ENCODE measurements around the gene GLIS1. TPM values are rescaled to one million over a fixed set of nuclear protein-coding genes. Genes with fewer than 3 reads are reported as not detected.

The GLIS1 gene
- total and polyA plus RNA-seq, 10 of the 15 experiments (the other 5 are each of a cell fraction or from before 2014, with no cell fraction given) = not detected

DNA sequence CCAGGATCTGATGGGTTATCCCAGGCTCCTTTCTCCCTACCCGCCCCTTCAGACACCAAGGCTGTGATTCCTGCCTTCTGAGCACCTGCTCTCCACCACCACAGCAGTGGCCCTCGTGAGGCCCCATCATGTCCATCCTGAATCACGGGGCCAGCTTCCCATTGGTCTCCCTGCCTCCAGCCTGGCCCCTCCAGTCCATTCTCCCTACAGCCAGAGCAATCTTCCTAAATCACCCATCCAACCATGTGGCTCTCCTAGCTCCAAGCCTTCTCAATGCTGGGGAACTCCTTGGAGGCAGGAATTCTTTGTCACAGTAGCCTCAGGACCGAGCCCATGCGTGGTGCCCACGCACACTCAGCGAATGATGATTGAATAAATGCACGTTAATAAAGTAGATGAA lies 8.9 kb upstream of the GLIS1 start:
- Histone ChIP-seq H3K27ac (ENCODE audit: control insufficient read depth, insufficient read depth) (no peak overlapping the region), H3K9me3 (replicated peaks; ENCODE audit: control insufficient read depth, insufficient read depth, low read length) (no peaks in the 10 kb centered on the region; the same call in 2 of the 3 replicates), H3K4me1 (ENCODE audit: control insufficient read depth, insufficient read depth, low read length) (no peaks in the 10 kb centered on the region), H3K79me2 (ENCODE audit: control insufficient read depth, insufficient read depth, low read length) (no peaks in the 10 kb centered on the region), H4K20me1 (ENCODE audit: control insufficient read depth, insufficient read depth) (no peaks in the 10 kb centered on the region), H3K27me3 (replicated peaks in 1 of 2; ENCODE audit: control insufficient read depth in 2 of 2, insufficient read depth in 2 of 2, low read length in 1 of 2) (no peaks in the 10 kb centered on the region), H3K4me2 (ENCODE audit: control insufficient read depth, insufficient read depth) (no peak overlapping the region), H3K4me3 (no peak overlapping the region), H2AFZ (ENCODE audit: control insufficient read depth, low read depth, low read length) (no peak overlapping the region), H3K36me3 (ENCODE audit: control insufficient read depth in 2 of 2, insufficient read depth in 2 of 2, low read length in 1 of 2) (no peaks in the 10 kb centered on the region), H3K9ac (ENCODE audit: control insufficient read depth, insufficient read depth, low read length) (no peak overlapping the region)
- in situ Hi-C loops (cut with MboI) (no loop called here), intact Hi-C loops (cut with micrococcal nuclease; ENCODE audit: unreplicated experiment) (no loop called here)
- ATAC-seq (no peak), FAIRE-seq (no peak), DNase-seq (ENCODE audit: low read depth, low spot score) (no peak)
- ChIA-PET RAD21 (ENCODE audit: unreplicated experiment) (no interaction called here), SMC1A (ENCODE audit: uncharacterized antibody, unreplicated experiment) (no interaction called here), CTCF (no interaction called here), POLR2A (no interaction called here)
- WGBS (ENCODE audit: insufficient coverage, insufficient replicate concordance, low lambda C conversion rate, missing lambda C conversion rate) = 39% methylated on average over 8 of the region's 8 CpGs
- no TSS peak for BruUV-seq (replicated peaks)
- TF ChIP-seq TCF7 (IDR thresholded peaks at IDR 0.05; ENCODE audit: borderline replicate concordance) (no peak), SMAD1 (IDR thresholded peaks at IDR 0.05; ENCODE audit: low read depth, partially characterized antibody) (no peak), MTA2 (IDR thresholded peaks at IDR 0.05; ENCODE audit: low read depth) (no peak), ZNF384 (IDR thresholded peaks at IDR 0.05; ENCODE audit: borderline replicate concordance, low read depth, low read length) (no peak), NBN (IDR thresholded peaks at IDR 0.05) (no peak)
- TF ChIP-seq, protein P1, sequence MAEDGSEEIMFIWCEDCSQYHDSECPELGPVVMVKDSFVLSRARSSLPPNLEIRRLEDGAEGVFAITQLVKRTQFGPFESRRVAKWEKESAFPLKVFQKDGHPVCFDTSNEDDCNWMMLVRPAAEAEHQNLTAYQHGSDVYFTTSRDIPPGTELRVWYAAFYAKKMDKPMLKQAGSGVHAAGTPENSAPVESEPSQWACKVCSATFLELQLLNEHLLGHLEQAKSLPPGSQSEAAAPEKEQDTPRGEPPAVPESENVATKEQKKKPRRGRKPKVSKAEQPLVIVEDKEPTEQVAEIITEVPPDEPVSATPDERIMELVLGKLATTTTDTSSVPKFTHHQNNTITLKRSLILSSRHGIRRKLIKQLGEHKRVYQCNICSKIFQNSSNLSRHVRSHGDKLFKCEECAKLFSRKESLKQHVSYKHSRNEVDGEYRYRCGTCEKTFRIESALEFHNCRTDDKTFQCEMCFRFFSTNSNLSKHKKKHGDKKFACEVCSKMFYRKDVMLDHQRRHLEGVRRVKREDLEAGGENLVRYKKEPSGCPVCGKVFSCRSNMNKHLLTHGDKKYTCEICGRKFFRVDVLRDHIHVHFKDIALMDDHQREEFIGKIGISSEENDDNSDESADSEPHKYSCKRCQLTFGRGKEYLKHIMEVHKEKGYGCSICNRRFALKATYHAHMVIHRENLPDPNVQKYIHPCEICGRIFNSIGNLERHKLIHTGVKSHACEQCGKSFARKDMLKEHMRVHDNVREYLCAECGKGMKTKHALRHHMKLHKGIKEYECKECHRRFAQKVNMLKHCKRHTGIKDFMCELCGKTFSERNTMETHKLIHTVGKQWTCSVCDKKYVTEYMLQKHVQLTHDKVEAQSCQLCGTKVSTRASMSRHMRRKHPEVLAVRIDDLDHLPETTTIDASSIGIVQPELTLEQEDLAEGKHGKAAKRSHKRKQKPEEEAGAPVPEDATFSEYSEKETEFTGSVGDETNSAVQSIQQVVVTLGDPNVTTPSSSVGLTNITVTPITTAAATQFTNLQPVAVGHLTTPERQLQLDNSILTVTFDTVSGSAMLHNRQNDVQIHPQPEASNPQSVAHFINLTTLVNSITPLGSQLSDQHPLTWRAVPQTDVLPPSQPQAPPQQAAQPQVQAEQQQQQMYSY (CRISPR knock-in tag; IDR thresholded peaks at IDR 0.05) = no peak

Measured in GM12878 (cell line).